ENCODE data around the gene ADD3.

ADD3 gene

GRCh38 chr10:110069502-110069982 lies 61.8 kb downstream of the ADD3 start:
- no peak for DNase-seq

GRCh38 chr10:110073896-110074295 lies 66.1 kb downstream of the ADD3 start:
- DNase-seq = no peak

GRCh38 chr10:110074298-110074697 lies 66.5 kb downstream of the ADD3 start:
- no peak for DNase-seq

GRCh38 chr10:110074758-110075671 lies 67.2 kb downstream of the ADD3 start:
- no peak for DNase-seq

- DNase-seq = no peak
Observed at GRCh38 chr10:110075686-110076085, 67.9 kb downstream of the ADD3 start.

- no peak for DNase-seq
Observed at GRCh38 chr10:110076559-110077318, 69.0 kb downstream of the ADD3 start.

- DNase-seq = no peak
Observed at GRCh38 chr10:110077436-110078130, 69.8 kb downstream of the ADD3 start.

- no peak for DNase-seq
Observed at GRCh38 chr10:110078317-110078716, 70.5 kb downstream of the ADD3 start.

- DNase-seq = no peak
Observed at GRCh38 chr10:110081911-110082310, 74.1 kb downstream of the ADD3 start.

- DNase-seq = no peak
Observed at GRCh38 chr10:110083884-110084283, 76.1 kb downstream of the ADD3 start.

- no peak for DNase-seq
Observed at GRCh38 chr10:110087682-110088081, 79.9 kb downstream of the ADD3 start.

GRCh38 chr10:110088367-110089104 lies 80.8 kb downstream of the ADD3 start:
- DNase-seq = no peak

GRCh38 chr10:110091830-110092229 lies 84.0 kb downstream of the ADD3 start:
- no peak for DNase-seq

- DNase-seq = no peak
Observed at GRCh38 chr10:110093722-110094121, 85.9 kb downstream of the ADD3 start.

- no peak for DNase-seq
Observed at GRCh38 chr10:110094786-110095185, 87.0 kb downstream of the ADD3 start.

GRCh38 chr10:110101464-110102144 lies 93.8 kb downstream of the ADD3 start:
- DNase-seq = no peak

- no peak for DNase-seq
Observed at GRCh38 chr10:110103921-110104461, 96.2 kb downstream of the ADD3 start.

- no peak for DNase-seq
Observed at GRCh38 chr10:110105873-110106272, 98.1 kb downstream of the ADD3 start.

- DNase-seq = no peak
Observed at GRCh38 chr10:110107430-110107829, 99.6 kb downstream of the ADD3 start.

GRCh38 chr10:110107887-110108286 lies 100.1 kb downstream of the ADD3 start:
- no peak for DNase-seq

GRCh38 chr10:110109511-110109910 lies 101.7 kb downstream of the ADD3 start:
- DNase-seq = no peak

GRCh38 chr10:110110338-110110737 lies 102.6 kb downstream of the ADD3 start:
- DNase-seq = no peak
